ENCODE measurements around the gene ANKRD9.

The ANKRD9 gene

GRCh38 chr14:102495491-102496330 is 13.9 kb downstream of the ANKRD9 start:
- no peak overlapping the region for H3K4me3 ChIP-seq (replicated peaks in 1 of 2; ENCODE audit: low read depth in 2 of 2, low read length in 2 of 2)
- DNase-seq (ENCODE audit: low read depth in 2 of 2): no peak
- no peak for TF ChIP-seq CTCF (IDR thresholded peaks at IDR 0.05; ENCODE audit: low read depth, low read length)

DNA sequence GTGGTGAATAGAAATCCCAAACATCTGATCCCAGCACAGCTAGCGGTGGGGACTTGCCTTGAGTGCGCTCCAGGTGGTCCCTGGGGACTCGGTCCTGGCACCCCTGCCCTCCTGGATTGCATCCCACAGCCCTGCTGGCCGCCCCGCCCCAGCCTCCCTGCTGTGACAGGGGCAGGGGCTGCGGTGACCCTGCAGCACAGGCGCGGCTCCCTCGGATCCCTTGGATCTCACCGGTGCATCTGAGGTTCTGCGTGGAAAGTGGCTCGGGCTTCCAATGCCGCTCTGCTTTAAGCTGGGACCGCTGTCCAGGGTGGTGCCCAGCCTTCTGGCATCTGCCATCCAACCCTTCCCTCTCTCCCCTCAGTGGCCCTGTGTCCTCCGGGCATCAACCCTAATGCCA is 16.0 kb downstream of the ANKRD9 start:
- no peak for DNase-seq (ENCODE audit: low read depth in 2 of 2)
- no peak for TF ChIP-seq CTCF (IDR thresholded peaks at IDR 0.05; ENCODE audit: low read depth, low read length)
- no peak overlapping the region for H3K4me3 ChIP-seq (replicated peaks in 1 of 2; ENCODE audit: low read depth in 2 of 2, low read length in 2 of 2)

GRCh38 chr14:102493096-102493495 is 16.5 kb downstream of the ANKRD9 start:
- TF ChIP-seq CTCF (IDR thresholded peaks at IDR 0.05; ENCODE audit: low read depth, low read length): no peak
- DNase-seq (ENCODE audit: low read depth in 2 of 2): no peak

DNA sequence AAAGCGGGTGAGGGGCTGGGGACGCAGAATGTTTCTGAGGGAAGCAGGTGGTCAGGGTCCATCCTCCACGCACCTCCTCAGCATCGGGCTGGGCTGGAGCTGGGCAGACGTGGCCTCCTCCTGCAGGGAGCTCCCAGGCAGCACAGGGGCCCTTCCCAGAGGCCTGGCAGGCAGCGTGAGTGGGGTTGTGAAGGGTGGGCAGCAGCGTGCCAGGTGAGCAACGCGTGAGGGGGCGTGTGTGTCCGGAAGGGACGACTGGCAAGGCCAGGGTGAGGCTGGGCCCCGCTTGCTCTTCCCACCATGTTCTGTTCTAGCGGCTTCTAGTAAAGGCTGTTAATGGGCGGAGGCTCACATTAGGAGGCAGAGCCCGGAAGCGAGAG is 17.1 kb downstream of the ANKRD9 start:
- no peak overlapping the region for H3K4me3 ChIP-seq (replicated peaks in 1 of 2; ENCODE audit: low read depth in 2 of 2, low read length in 2 of 2)
- no peak for TF ChIP-seq CTCF (IDR thresholded peaks at IDR 0.05; ENCODE audit: low read depth, low read length)
- no peak for DNase-seq (ENCODE audit: low read depth in 2 of 2)

More at GRCh38 chr14:102493096-102493495, 16.5 kb downstream of the ANKRD9 start:
- H3K4me3 ChIP-seq (replicated peaks in 1 of 2; ENCODE audit: low read depth in 2 of 2, low read length in 2 of 2): no peak overlapping the region

- no peak for TF ChIP-seq CTCF (IDR thresholded peaks at IDR 0.05; ENCODE audit: low read depth, low read length)
- H3K4me3 ChIP-seq (replicated peaks in 1 of 2; ENCODE audit: low read depth in 2 of 2, low read length in 2 of 2): no peak overlapping the region
- no peak for DNase-seq (ENCODE audit: low read depth in 2 of 2)
Measured at GRCh38 chr14:102491786-102492530, 17.6 kb downstream of the ANKRD9 start.

DNA sequence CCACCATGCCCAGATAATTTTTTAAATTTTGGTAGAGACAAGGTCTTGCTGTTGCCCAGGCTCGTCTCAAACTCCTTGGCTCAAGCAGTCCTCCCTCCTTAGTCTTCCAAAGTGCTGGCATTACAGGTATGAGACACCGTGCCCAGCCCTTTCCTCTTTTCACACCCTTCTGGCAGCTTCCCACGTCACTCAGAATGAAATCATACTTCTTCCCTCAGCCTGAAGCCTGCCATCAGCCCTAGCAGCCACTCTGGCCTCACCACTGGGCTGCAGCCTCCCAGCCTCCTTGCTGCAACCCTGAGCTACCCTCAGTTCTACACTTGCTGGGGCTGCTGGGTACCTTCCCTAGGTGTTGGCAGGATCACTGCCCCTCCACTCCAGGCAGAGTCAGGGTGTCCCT is 18.2 kb downstream of the ANKRD9 start:
- H3K4me3 ChIP-seq (replicated peaks in 1 of 2; ENCODE audit: low read depth in 2 of 2, low read length in 2 of 2): no peak overlapping the region
- no peak for DNase-seq (ENCODE audit: low read depth in 2 of 2)
- no peak for TF ChIP-seq CTCF (IDR thresholded peaks at IDR 0.05; ENCODE audit: low read depth, low read length)
